HEK293T (cell line): Measurements from ENCODE around the gene VEPH1.
"Not testable (repeated sequence)": the region's sequence is repeated elsewhere in the genome, so short reads cannot be mapped to it uniquely, and the experiment has no call there.

Experiments
- CTCF ChIA-PET: fragments of 350-600 bp; formaldehyde crosslinking; extraction: SDS; loops from one replicate; lab custom pipeline; 2021; ENCODE audit warnings: antibody characterized with exemption, inconsistent platforms; lab: Yijun Ruan, JAX
- POLR2A ChIA-PET: fragments of 350-600 bp; formaldehyde crosslinking; extraction: SDS; loops from one replicate; lab custom pipeline; 2020; ENCODE audit warnings: antibody characterized with exemption, inconsistent platforms; lab: Yijun Ruan, JAX
- DNase-seq: peaks from one replicate; pipeline ENCODE4 v3.0.0; 2012; ENCODE audit warnings: mixed read lengths; ENCODE audit errors: extremely low spot score
- ARNT ChIP-seq: fragments of 450-650 bp; IDR thresholded peaks from 2 replicates; pipeline ENCODE4 v1.6.1; 2017; ENCODE audit warnings: mild to moderate bottlenecking
- BHLHE40 ChIP-seq: fragments of 450-650 bp; IDR thresholded peaks from 2 replicates; pipeline ENCODE4 v1.6.1; 2016; ENCODE audit warnings: mild to moderate bottlenecking, moderate library complexity, borderline replicate concordance
- CTBP1 ChIP-seq: fragments of 450-650 bp; IDR thresholded peaks from 2 replicates; pipeline ENCODE4 v1.6.1; 2016; ENCODE audit warnings: borderline replicate concordance
- ELF4 ChIP-seq: fragments of 450-650 bp; IDR thresholded peaks from 2 replicates; pipeline ENCODE4 v1.6.1; 2017; ENCODE audit warnings: antibody characterized with exemption
- FOXA1 ChIP-seq: fragments of 450-650 bp; IDR thresholded peaks from 2 replicates; pipeline ENCODE4 v1.6.1; 2016; ENCODE audit warnings: mild to moderate bottlenecking
- FOXK2 ChIP-seq: fragments of 450-650 bp; IDR thresholded peaks from 2 replicates; pipeline ENCODE4 v1.6.1; 2016; ENCODE audit warnings: mild to moderate bottlenecking
- FOXM1 ChIP-seq: fragments of 450-650 bp; IDR thresholded peaks from 2 replicates; pipeline ENCODE4 v1.6.1; 2017; ENCODE audit warnings: mild to moderate bottlenecking, borderline replicate concordance
- HDGF ChIP-seq: fragments of 450-650 bp; IDR thresholded peaks from 2 replicates; pipeline ENCODE4 v1.6.1; 2017; ENCODE audit warnings: antibody characterized with exemption, borderline replicate concordance
- L3MBTL2 ChIP-seq: fragments of 450-650 bp; conservative IDR thresholded peaks from 2 replicates; pipeline ENCODE4 v1.6.1; 2016; ENCODE audit warnings: mild to moderate bottlenecking
- LEF1 ChIP-seq: fragments of 450-650 bp; IDR thresholded peaks from 2 replicates; pipeline ENCODE4 v1.6.1; 2017; ENCODE audit warnings: mild to moderate bottlenecking, borderline replicate concordance
- NFRKB ChIP-seq: fragments of 450-650 bp; IDR thresholded peaks from 2 replicates; pipeline ENCODE4 v1.6.1; 2016; ENCODE audit warnings: mild to moderate bottlenecking, moderate library complexity
- PKNOX1 ChIP-seq: fragments of 450-650 bp; IDR thresholded peaks from 2 replicates; pipeline ENCODE4 v1.6.1; 2016
- SP1 ChIP-seq: fragments of 450-650 bp; IDR thresholded peaks from 2 replicates; pipeline ENCODE4 v1.6.1; 2017
- SUZ12 ChIP-seq: fragments of 450-650 bp; IDR thresholded peaks from 2 replicates; pipeline ENCODE4 v1.6.1; 2016; ENCODE audit warnings: mild to moderate bottlenecking
- TARDBP ChIP-seq: fragments of 450-650 bp; IDR thresholded peaks from 2 replicates; pipeline ENCODE4 v1.6.1; 2016
- ZNF384 ChIP-seq: fragments of 450-650 bp; IDR thresholded peaks from 2 replicates; pipeline ENCODE4 v1.6.1; 2016

VEPH1 gene

GRCh38 chr3:157327018-157327417, 176.2 kb downstream of the VEPH1 start:
- TF ChIP-seq L3MBTL2: no peak
- no peak for TF ChIP-seq HDGF
- TF ChIP-seq NFRKB: no peak
- no peak for TF ChIP-seq ELF4
- TF ChIP-seq FOXK2: no peak
- no peak for TF ChIP-seq FOXA1
- no peak for TF ChIP-seq CTBP1
- TF ChIP-seq SUZ12: no peak
- TF ChIP-seq ARNT: no peak
- TF ChIP-seq ZNF384: no peak
- TF ChIP-seq LEF1: no peak
- TF ChIP-seq TARDBP: no peak
- no peak for TF ChIP-seq BHLHE40
- no peak for TF ChIP-seq FOXM1
- no peak for TF ChIP-seq SP1
- TF ChIP-seq PKNOX1: no peak
- no peak for DNase-seq
- POLR2A ChIA-PET: no interaction called here
- CTCF ChIA-PET: no interaction called here

- POLR2A ChIA-PET: not testable (repeated sequence)
These were observed 178.3 kb downstream of the VEPH1 start for GRCh38 chr3:157324869-157325268.

GRCh38 chr3:157323360-157323759, 179.9 kb downstream of the VEPH1 start:
- CTCF ChIA-PET: no interaction called here
- TF ChIP-seq SUZ12 (no peak), SP1 (no peak)
- POLR2A ChIA-PET: no interaction called here
- DNase-seq: no peak

More at GRCh38 chr3:157324869-157325268, 178.3 kb downstream of the VEPH1 start:
- CTCF ChIA-PET, DNase-seq: not testable (repeated sequence)

- ChIA-PET POLR2A (no interaction called here), CTCF (no interaction called here)
- TF ChIP-seq SP1: no peak
- no peak for TF ChIP-seq ELF4
- TF ChIP-seq FOXK2: no peak
- no peak for TF ChIP-seq FOXM1
- TF ChIP-seq SUZ12: no peak
- no peak for TF ChIP-seq ARNT
- TF ChIP-seq LEF1: no peak
- no peak for TF ChIP-seq CTBP1
- DNase-seq: no peak
These were observed 183.5 kb downstream of the VEPH1 start for GRCh38 chr3:157319672-157320071.

GRCh38 chr3:157318639-157319288, 184.5 kb downstream of the VEPH1 start:
- TF ChIP-seq FOXA1: no peak
- no peak for TF ChIP-seq CTBP1
- no peak for TF ChIP-seq SUZ12
- TF ChIP-seq SP1: no peak
- TF ChIP-seq L3MBTL2: no peak
- TF ChIP-seq TARDBP: no peak
- TF ChIP-seq FOXK2: no peak
- no peak for TF ChIP-seq HDGF
- TF ChIP-seq BHLHE40: no peak
- no peak for TF ChIP-seq PKNOX1
- ChIA-PET POLR2A (no interaction called here), CTCF (no interaction called here)
- no peak for DNase-seq

GRCh38 chr3:157317895-157318294, 185.3 kb downstream of the VEPH1 start:
- no peak for TF ChIP-seq PKNOX1
- TF ChIP-seq ARNT: no peak
- TF ChIP-seq BHLHE40: no peak
- TF ChIP-seq FOXM1: no peak
- no peak for TF ChIP-seq SP1
- no peak for TF ChIP-seq HDGF
- no peak for TF ChIP-seq L3MBTL2
- no peak for TF ChIP-seq ELF4
- TF ChIP-seq FOXK2: no peak
- TF ChIP-seq CTBP1: no peak
- no peak for TF ChIP-seq ZNF384
- TF ChIP-seq LEF1: no peak
- no peak for TF ChIP-seq TARDBP
- no peak for TF ChIP-seq SUZ12
- no peak for TF ChIP-seq NFRKB
- no peak for DNase-seq
- CTCF ChIA-PET: no interaction called here
- POLR2A ChIA-PET: no interaction called here

- POLR2A ChIA-PET: no interaction called here
- TF ChIP-seq SP1 (no peak), CTBP1 (no peak), ELF4 (no peak), HDGF (no peak), PKNOX1 (no peak), FOXM1 (no peak), ZNF384 (no peak), NFRKB (no peak), TARDBP (no peak), L3MBTL2 (no peak), FOXA1 (no peak), FOXK2 (no peak), SUZ12 (no peak), BHLHE40 (no peak), ARNT (no peak), LEF1 (no peak)
- CTCF ChIA-PET: no interaction called here
- no peak for DNase-seq
These were observed 190.0 kb downstream of the VEPH1 start for GRCh38 chr3:157313186-157313585.
